Measurements from ENCODE around the gene SLK.

SLK gene

DNA sequence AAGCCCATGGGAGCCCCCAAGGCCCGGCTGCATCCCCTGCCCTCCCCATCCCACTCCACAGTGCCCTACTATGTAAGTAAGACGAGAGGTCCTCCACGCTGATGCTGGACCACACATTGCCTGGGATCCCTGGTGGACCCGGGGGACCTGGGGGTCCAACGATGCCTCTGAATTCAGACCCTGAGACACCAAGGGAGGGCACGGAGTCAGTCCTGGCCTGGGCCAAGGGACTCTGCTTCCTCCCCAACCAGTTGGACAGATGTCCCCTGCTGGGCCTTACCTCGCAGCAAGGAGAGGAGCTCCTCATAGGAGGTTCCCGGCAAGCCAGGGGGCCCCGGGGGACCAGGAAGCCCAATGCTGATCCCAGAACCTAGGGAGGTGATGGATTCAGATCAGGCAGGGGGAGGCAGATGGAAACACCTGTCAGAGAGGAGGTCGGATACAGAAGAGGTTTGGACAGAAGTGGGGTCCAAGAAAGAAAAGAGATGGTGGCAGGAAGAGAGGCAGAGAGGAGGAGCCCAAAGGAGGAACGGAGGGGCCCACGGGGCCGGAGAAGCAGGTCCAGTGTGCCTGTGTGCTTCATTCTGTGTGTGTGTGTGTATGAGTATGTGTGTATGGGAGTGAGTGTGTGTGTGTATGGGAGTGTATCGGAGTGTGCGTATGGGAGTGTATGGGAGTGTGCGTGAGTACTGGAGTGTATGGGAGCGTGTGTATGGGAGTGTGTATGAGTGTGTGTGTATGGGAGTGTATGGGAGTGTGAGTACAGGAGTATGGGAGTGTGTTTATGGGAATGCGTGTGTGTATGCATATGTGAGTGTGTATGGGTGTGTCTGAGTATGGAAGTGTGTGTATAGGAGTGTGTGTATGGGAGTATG is 68.5 kb downstream of the SLK start:
- DNase-seq, result no peak

DNA sequence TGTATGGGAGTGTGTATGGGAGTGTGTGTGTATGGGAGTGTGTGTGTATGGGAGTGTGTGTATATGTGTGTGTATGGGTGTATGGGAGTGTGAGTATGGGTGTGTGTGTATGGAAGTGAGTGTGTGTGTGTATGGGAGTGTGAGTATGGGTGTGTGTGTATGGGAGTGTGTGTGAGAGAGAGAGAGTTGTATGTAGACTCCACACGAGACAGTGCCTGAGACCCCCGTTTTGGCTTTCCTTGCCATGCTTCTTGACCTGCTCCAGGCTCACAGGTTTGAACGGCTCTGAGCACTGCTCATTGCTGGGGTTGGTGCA is 69.1 kb downstream of the SLK start:
- DNase-seq, result no peak

DNA sequence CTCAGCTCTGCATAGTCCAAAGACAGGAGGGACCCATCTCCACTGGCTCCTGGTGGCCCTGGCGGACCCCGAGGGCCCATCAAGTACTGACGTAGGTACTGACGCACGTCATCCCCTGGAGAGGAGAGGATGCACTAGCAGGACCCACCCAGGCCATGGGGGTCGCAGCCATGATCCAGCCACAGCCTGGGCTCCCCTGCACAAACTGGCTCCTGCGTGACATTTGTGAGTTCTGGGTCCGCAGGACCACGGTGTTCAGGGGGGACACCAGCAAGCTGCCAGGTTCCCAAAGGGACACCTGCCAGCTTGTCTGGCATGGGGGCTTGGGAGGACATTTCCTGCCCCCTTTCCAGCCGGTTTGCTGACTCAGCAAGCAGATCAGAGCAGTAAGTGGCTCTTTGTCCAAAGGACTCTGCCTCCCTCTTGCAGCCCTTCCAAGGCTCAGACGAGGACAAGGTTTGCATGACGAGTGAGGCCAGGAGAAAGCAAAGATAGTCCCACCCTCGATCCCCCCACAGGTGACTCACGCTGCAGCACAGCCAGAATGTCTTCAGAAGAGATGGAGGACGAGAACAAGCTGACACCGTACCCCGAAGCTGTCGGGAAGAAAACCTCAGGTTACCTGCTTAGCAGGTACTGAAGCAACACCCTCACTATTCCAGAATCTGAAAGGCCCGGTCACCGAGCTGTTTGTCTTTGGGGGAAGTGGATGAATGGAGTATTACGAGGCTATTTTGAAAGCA is 69.7 kb downstream of the SLK start:
- DNase-seq, result no peak

DNA sequence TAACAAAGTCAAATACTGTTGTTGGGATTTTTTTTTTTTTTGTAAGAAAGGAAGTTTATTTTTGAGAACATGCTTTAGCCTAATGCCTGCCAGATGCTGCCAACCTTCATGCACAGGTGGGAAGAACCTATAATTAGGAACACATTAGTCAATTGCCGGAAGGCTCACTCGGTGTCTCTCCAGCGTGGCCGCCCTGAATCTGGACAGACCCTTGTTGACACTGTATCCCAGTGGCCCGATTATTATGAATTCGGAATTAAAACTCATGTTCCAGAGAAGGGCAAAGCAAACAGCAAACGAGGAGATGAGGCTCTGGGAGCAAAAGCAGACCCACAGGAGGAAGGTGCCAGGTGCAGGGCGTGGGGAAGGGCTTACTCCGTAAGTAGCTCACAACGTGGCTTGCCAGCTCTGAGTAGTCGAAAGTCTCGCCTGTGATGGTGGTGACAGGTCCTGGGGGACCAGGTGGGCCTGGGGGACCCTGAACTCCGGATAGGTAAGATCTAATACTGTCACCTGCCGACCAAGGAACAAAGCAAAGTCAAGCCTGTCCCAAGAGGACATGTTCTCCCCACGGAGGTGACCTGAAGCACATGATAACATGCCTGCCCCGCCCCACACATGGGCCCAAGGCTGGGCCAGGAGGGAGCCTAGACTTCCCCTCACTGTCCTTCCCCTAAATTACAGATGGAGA is 70.5 kb downstream of the SLK start:
- DNase-seq, result no peak

DNA sequence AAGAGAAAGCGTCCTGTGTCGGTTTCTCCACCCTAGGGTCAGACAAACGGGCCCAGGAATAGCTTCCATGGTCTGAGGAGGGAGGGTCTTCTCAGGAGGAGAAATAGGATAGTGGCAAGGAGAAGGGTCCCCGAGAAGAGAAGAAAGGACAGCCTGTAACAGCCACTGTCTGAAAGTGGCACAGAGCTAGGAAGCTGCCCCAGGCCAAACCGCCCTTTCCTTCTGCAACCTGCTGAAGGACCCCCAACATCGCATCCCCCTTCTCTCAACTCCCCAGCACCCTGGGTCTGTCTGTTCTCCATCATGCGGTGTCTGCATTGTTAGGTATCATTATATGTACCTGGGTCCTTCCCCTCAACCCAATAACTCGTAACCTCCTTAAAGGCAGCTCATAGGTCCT is 71.6 kb downstream of the SLK start:
- no peak for DNase-seq

DNA sequence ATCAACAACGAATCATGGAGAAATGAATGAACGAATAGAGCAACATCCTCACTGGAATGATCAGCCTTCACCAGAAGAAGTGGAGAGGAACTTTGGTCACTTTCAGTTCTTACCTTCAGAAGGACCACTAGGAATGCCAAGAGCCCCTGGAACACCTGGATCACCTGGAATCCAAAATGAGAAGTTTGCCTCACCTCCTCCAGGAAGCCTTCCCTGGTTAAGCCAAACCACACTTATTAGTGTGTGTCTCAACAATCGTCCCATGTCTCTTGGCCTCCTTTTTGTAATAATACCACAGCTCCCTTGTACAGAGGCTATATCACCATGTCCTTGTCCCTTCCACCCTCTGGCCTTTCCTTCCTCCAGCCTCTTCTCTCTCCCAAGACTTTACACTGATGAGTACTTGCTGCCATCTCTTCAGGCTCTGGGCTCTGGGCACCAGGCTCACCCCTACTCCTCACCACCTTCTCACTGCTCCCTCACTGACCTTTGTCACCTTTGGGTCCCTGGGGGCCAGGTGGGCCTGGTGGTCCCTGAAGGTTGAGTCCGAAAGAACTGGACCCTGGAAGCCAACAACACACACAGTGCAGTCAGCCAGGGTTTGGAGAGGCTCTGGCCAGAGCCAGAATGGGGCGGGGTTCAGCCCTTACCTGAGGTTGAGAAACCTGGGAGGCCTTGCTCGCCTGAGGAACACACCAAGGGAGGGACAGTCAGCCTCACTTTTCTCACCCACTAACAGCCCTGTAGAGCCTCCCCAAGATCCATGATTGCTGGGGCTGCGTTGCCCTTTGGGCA is 72.2 kb downstream of the SLK start:
- DNase-seq, result no peak

DNA sequence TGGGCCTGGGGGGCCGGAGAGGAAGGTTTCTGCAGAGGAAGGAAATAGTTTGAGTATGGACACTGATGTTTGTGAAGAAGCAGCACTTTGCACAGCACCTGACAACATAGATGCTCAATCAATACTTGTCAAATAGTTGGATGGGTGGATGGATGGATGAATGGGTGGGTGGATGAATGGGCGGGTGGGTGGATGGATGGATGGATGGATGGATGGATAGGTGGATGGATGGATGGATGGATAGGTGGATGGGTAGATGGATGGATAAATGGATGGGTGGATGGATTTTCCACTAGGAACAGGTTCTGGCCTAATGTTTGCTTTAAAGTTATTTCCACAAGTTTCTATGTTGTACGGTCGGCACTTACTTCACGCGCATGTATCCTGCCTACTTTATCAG is 73.4 kb downstream of the SLK start:
- no peak for DNase-seq

DNA sequence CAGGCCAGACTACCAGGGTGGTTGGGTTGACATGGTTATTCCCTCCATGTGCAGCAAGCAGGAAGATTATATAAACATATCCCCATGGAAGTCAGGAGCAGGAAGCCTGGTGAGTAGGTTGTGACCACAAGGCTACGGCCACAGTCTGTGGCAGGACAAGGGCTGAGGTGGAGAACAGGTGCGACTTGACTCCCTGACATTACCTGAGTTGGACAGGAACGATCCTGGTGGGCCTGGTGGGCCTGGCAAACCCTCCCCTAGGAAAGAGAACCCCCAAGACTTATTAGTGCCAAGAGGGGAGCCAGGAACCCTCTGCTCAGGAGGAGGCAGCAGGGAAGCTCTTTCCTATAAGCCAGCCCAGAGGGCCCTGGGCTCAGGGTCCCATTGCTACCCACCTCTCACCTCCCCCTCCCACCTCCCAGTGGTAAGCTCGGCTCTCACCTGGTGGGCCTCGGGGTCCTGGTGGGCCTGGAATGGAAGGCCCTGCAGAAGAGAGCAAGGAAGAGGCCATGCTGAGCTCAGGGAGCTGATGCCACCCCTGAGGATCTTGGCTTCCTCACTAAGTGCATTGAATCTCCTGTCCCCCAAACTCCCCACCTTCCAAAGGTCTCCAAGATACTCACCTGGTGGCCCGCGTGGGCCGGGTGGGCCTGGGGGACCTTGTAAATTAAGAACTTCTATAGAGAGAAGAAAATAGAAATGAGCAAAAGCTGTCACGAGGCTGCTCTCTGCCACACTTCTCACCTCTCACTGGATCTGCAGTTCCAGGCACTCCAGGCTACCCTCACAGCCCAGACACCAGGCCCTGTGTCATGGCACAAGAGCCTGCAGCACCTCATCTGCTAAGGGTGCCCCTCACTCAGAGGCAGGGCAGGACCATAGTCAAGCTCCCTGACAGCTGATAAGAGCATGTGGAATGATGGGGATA is 74.2 kb downstream of the SLK start:
- no peak for DNase-seq

DNA sequence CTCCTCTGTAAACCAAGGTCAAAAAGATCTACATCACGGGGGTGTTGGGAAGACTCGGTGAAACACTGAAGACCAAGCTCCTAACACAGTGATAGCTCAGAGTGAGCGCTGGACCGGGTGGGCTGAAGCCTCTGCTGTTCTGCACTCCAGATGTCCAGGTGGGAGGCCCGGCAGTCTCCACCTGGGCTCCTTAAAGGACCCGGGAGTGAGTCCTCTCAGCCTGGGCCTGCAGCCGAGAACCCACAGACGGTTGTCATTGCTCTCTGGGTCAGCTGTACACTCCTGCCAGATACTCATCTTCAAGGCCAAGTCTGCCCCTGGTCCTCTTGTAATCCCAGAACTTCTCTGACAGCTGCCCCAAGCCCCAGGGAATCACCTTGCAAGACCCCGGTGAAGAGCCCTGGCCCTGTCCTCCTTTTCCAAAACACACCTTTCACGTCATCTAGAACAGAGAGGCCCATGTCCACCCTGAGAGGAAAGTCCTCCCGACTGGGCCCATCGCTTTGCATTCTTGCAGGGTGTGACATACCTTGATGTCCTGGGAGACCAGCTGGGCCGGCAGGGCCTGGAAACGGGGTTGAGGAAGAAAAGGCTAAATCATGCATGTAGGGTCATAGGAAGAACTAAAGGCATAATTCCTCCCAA is 75.1 kb downstream of the SLK start:
- DNase-seq, result no peak

DNA sequence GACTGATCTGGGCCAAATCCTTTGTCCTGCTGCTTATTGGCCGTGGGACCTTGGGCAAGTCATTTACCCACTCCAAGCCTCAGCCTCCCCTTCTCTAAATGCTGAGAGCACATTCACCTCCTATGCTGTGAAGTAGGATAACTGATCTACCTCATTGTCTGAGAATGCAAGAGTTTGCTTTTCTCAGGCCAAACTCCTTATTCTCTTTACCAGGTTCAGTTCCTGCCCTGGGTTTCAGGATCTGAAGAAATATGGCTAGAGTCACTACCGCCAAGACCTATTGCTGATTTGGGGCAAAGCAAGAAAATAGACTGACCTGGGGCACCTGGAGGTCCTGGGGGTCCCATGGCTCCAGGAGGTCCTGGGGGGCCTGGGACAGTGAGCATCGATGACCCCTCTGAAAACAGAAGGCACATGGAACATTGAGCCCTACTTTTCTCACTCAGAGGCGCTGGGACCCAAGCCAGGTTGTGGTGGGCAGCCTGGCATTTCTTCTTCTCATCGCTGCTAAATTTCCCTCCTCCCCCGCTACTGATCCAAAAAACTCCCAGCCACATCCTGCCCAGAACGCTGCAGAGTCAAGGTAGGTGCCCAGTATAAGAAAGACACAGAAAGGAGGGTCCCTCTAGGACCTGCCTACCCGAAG is 76.4 kb downstream of the SLK start:
- no peak for DNase-seq

DNA sequence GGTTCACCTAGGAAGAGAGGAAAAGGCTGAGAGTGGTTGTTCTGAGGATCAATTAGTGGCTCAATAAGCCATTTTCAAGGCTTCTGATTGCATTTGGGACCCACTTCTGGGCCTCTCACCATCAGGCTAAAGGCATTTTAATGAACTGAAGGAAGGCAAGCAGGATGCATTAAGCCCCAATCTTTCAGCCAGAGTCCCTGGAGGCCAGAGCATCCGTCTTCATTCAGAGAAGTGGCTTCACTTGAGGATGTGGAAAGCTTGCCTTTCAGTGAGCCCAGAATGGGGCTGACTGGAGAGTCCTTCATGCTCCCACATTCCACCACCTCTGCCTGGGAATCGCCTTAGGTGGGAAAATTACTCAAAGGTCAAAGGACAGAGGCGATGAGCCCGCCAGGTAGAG is 76.9 kb downstream of the SLK start:
- no peak for DNase-seq

DNA sequence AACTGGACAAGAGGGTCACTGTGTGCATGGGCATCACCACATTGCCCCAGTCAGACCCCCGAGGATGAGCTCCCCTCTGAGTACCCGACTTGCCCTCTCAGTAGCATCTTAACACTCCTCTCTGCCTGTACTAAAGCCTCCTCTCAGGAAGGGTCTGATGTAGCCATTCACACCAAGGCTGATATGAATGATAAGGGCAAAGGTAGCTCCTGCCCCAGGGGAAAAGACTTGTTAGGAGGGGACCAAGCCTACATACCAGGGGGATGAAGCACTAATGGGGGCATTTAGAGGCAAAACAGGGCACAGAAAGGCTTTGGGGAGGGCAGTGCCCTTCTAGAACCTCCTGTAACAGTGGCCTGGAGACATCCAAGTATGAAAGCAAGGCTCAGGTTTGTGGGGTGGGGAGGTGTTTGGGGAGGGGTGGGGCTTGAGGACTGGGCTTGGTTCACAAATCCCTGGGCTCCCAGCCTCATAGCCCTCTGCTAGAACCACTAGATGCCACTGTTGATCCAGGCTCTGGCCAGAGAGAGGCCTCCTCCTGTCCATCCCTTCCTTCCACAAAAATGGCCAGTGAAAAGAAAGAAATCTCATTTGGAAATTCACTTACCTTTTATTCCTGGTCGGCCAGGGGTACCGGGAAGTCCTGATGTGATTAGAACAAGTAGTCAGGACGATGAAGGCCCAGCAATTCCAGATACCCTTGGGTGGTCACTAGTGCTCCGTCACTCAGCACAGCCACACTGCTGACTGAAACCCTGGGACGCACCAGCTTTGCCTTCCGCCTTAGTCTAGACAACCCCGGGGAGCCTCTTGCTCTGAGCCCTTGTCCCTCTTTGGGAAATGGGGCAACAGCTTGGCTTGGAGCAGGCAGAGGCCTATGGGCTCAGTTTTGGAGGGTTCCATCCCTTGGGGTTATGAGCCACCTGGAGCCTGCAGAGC is 78.5 kb downstream of the SLK start:
- peak; percentile 8 for DNase-seq

DNA sequence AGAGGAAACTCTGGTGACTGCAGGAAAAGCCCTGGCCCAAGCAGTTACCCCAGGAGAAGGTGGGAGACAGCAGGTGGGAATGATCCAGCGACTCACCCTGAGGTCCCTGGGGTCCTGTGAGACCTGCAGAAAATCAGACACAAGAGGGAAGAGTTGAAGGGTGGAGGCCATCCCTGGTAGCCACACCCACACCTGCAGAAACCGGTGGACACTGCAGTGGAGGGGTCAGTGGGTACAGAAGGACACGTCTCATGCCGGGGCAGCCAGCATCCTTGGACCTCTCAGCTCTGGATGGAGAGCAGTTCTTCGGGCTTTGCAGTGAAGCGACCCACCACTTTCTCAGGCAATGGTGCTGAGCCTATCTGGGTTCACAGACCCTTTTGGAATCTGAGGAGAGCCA is 79.7 kb downstream of the SLK start:
- DNase-seq, result no peak

DNA sequence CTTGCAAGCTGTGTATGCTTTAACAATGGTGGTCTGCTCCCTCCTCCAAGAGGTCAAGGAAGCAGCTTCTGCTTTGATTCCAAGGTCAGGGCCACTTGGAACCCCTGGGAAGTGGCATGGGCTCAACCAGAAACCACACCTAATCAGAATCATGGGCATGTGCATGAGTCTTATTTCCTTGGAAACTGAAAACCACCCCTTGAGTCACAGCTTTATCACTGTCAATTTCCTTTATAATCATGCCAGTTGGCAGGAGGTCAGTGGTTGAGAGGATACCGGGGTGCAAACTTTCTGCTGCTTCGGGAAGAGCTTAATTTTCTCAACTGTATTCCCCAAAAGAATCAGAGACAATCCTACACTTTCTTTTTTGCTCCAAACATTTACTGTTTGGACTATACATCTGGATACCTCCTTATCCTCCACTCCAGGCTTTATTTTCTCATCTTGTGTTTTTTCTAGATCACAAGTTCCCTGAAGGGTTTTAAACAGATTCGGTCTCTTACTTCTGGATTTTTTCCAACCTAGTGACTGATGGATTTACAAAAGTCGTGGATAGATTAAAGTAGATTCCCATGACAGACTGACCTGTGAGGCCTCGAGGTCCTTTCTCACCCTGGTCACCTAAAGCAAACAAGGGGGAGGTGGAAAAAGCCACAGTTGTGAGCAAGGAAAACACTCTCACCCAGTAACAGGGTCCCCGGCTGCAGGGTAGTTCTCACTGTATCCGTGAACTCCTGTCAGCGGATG is 82.7 kb downstream of the SLK start:
- DNase-seq, result peak; percentile 6

DNA sequence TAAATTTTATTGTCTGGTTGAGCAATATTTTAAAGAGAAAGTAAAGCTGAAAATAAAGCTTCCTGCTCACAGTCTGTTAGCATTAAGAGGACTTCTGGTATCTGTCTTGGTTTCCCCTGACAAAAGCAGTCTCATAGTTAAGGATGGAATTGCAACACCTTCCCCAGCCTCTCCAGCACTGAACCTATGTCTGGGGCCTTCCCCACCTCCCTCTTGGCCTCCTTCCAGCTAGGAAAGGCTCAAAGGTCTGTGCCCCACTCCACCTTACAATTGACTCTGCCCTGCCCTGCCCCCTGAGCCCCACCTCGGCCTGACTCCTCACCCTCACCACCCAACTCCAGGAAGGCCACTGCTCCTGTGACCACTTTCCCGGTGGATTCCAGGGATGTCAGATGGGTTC is 85.5 kb downstream of the SLK start:
- DNase-seq, result no peak

DNA sequence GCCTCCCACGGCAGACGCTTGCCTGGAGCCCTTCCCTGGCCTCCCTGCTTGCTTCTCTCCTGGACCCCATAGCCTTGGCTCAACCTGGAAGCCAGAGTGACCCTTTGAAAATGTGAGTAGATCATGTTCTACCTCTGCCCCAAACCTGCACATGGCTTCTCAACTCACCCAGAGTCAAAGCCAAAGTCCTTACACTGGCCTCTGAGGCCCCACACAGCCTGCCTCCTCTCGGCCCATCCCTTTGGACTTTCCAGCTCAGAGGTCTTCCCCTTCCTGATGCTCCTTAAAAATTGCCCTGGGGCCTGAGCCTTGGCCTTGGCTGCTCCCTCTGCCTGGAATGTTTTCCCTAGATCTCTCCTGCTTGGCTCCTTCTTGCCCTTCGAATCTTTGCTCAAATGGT is 86.3 kb downstream of the SLK start:
- no peak for DNase-seq

DNA sequence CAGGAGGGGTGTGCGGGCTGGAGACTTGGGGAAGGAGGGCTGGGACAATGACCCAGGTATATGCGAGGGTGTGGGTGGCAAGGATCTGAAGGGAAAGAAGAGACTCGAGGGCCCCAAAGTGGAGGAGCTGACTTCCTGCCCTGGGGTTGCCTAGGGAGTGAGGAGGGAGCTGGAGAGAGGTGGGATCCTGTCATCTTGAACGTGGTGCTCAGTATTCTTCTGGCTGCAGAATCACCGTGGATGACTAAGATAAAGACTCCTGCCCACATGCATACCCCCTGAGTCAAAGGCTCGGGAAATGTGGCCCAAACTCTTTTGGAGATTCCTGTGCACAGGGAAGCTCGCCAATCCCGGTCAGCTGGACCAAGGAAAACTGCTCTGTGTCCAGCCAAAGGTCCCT is 87.5 kb downstream of the SLK start:
- no peak for DNase-seq

DNA sequence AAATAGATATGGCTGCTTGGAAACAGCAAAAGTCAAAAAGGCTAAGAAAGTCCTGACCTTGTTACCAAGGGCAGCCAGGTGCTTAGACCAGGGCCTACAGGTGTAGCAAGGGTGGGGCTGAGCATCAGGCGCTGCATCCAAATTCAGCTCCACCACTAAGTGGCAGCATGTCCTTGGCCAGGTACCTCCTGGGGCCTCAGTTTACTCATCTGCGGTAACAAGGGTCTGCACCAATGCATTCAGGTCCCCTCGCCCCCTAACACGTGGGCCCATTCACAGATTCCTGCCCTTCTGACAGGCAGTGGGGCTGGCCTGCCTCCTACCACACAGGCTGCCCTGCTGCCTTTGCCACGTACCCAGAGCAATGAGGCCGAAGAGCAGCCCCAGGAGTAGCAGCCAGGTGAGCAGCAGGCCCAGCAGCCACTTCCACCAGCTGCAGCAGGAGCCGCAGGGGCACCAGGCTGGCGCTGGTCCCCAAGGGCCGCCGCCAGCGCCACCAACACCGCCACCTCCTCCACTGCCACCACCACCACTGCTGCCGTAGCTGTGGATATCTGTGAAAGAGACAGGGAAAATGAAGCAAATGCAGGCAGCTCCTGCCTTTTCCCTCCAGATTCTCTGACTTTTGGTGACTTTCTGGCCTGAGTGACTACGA is 89.8 kb downstream of the SLK start:
- DNase-seq, result no peak

DNA sequence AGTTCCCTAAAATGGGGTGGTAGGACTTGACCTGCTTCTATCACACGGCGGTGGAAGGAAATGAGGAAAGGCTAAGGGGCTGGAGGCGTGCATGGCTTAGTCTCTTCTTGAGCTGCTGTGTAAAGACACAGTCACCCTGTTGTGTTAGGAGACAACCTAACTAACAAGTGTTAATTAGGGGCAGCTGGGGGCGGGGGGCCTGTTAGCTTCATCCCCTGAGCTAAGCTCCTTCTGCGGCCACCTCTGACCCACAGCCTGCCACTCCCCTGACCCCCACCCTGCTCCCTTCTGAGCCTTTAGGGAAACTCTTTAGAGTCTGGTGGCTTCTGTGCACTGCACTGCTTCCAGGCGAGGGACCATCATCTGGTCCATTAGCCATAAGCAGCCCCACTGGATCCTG is 90.8 kb downstream of the SLK start:
- DNase-seq, result no peak

Data from activated CD4-positive, alpha-beta T cell treated with anti-CD3 and anti-CD28 coated beads, Interleukin-2, amount 50 U/mL, for 16 hours (primary cell).